Transverse colon (tissue), 4 donors: Measurements from ENCODE around the gene CPD. TPM values are rescaled to one million over a fixed set of nuclear protein-coding genes. Genes with fewer than 3 reads are reported as not detected.

ENCODE experiments used
- DNase-seq: peaks from one replicate; pipeline ENCODE4 v3.0.0-alpha.2; 2019
- H3K27ac ChIP-seq, 4 donors: fragments of 200-600 bp; sonication (generic); 2 replicates each; pipeline ENCODE4 v1.5.1; 2016 to 2018; ENCODE audit warnings: inconsistent platforms in 4 of 4
- H3K27me3 ChIP-seq: fragments of 200-600 bp; sonication (generic); 2 replicates; pipeline ENCODE4 v1.5.1; 2017; ENCODE audit warnings: inconsistent platforms
- H3K36me3 ChIP-seq, 4 donors: fragments of 200-600 bp; sonication (generic); 2 replicates each; pipeline ENCODE4 v1.5.1; 2017 to 2019; ENCODE audit warnings: inconsistent platforms in 4 of 4
- H3K4me1 ChIP-seq, 4 donors: fragments of 200-600 bp; sonication (generic); 2 replicates each; pipeline ENCODE4 v1.5.1; 2017 to 2020; ENCODE audit warnings: inconsistent platforms in 4 of 4
- H3K4me3 ChIP-seq, 4 donors: fragments of 200-600 bp; sonication (generic); 1 replicate in 1 of 4; 2 replicates in 3 of 4; pipeline versions ENCODE4 v1.5.1 to v1.6.1; 2017 to 2019; ENCODE audit warnings: inconsistent platforms in 4 of 4
- H3K9me3 ChIP-seq, 2 donors: fragments of 200-600 bp; sonication (generic); 2 replicates each; pipeline ENCODE4 v1.5.1; 2017 to 2019; ENCODE audit warnings: inconsistent platforms in 2 of 2
- CTCF ChIP-seq, 5 experiments: fragments of 200-600 bp in 3 of 5; fragments of 450-650 bp in 2 of 5; sonication (generic) in 3 of 5; IDR thresholded peaks; 1 replicate in 2 of 5; 2 replicates in 3 of 5; pipeline ENCODE4 v1.5.1; 2016 to 2017; ENCODE audit warnings: antibody characterized with exemption in 5 of 5, inconsistent platforms in 3 of 5, mild to moderate bottlenecking in 2 of 5, moderate library complexity in 1 of 5
- EP300 ChIP-seq: sonication (generic); formaldehyde crosslinking; IDR thresholded peaks from one replicate; pipeline ENCODE4 v1.6.1; 2017; ENCODE audit warnings: antibody characterized with exemption, low read depth
- POLR2A ChIP-seq: fragments of 450-650 bp; IDR thresholded peaks from one replicate; pipeline ENCODE4 v1.6.1; 2016; ENCODE audit warnings: antibody characterized with exemption, mild to moderate bottlenecking, moderate library complexity
- POLR2AphosphoS5 ChIP-seq, 3 donors: sonication (generic); formaldehyde crosslinking; IDR thresholded peaks; one replicate each; pipeline ENCODE4 v1.6.1; 2016; ENCODE audit warnings: antibody characterized with exemption in 3 of 3
- WGBS, 2 donors: methylation state at CpG; one replicate each; pipeline ENCODE4 v1.1.5; 2018; ENCODE audit warnings: low coverage in 1 of 2; 5-methylcytosine and 5-hydroxymethylcytosine counted together
- in situ Hi-C, 4 donors: fragments of 200-750 bp; cut with MboI; loops; one replicate each; pipeline versions ENCODE4 v1.15.0 to v1.15.1; 2017; ENCODE audit warnings: low sequenced_read_pairs in 3 of 4, low pct_ligation_motif_present in 1 of 4, low pct_unique_long_range_greater_than_20kb in 1 of 4
- intact Hi-C: fragments of 100-400 bp; cut with DNase I; formaldehyde crosslinking; loops from one replicate; pipeline ENCODE4 v1.15.1; 2023; ENCODE audit warnings: low total_unique reads
- total RNA-seq, 4 donors: library from RNA; depleted of rRNA; stranded (reverse); fragments of >200 nt; gene quantifications; one replicate each; pipeline ENCODE4 v1.1.0, GENCODE V29; 2016

CPD gene
- total RNA-seq, 4 donors from 2014 or later = 92.0 to 488 (median 105) TPM

GRCh38 chr17:30363715-30364202 lies 15.0 kb upstream of the CPD start:
- Histone ChIP-seq H3K4me1 (no peaks in the 10 kb centered on the region), H3K36me3 (no peaks in the 10 kb centered on the region), H3K27ac (no peak overlapping the region), H3K27me3 (no peaks in the 10 kb centered on the region), H3K4me3 (no peak overlapping the region), H3K9me3 (no peaks in the 10 kb centered on the region)
- in situ Hi-C loops (no loop called here), intact Hi-C loops (no loop called here)
- TF ChIP-seq CTCF (IDR thresholded peaks at IDR 0.05) (no peak), EP300 (no peak), POLR2AphosphoS5 (IDR thresholded peaks at IDR 0.05) (no peak), POLR2A (no peak)
- 74% methylated on average over 1 of the region's 1 CpG; no CpG with 5 or more reads in 1 of the 2 donors for WGBS, 2 donors
- peak; percentile 46 for DNase-seq

GRCh38 chr17:30366536-30366935 lies 12.2 kb upstream of the CPD start:
- in situ Hi-C loops = no loop called here
- Histone ChIP-seq H3K36me3 (no peaks in the 10 kb centered on the region), H3K27ac (no peak overlapping the region), H3K4me1 (peaks cover 0 to 8% (median 0%) of the 10 kb centered on the region in 4 donors), H3K9me3 (no peaks in the 10 kb centered on the region), H3K4me3 (no peak overlapping the region), H3K27me3 (no peaks in the 10 kb centered on the region)
- DNase-seq = no peak
- WGBS, 2 donors = 72 to 93% methylated on average over 2 to 3 of the region's 3 CpGs
- no peak for TF ChIP-seq CTCF (IDR thresholded peaks at IDR 0.05)
- TF ChIP-seq POLR2A = no peak
- no peak for TF ChIP-seq POLR2AphosphoS5 (IDR thresholded peaks at IDR 0.05)
- TF ChIP-seq EP300 = no peak
- intact Hi-C loops = no loop called here

GRCh38 chr17:30368912-30369720 lies 9.6 kb upstream of the CPD start:
- TF ChIP-seq POLR2AphosphoS5 (IDR thresholded peaks at IDR 0.05) (no peak), POLR2A (no peak), EP300 (no peak), CTCF (IDR thresholded peaks at IDR 0.05) (no peak)

GRCh38 chr17:30369995-30370394 lies 8.7 kb upstream of the CPD start:
- Histone ChIP-seq H3K36me3 (no peaks in the 10 kb centered on the region), H3K27ac (no peak overlapping the region), H3K27me3 (no peaks in the 10 kb centered on the region), H3K4me3 (no peak overlapping the region), H3K9me3 (no peaks in the 10 kb centered on the region), H3K4me1 (peaks cover 0 to 8% (median 0%) of the 10 kb centered on the region in 4 donors)
- no peak for TF ChIP-seq POLR2A
- TF ChIP-seq EP300 = no peak
- TF ChIP-seq CTCF (IDR thresholded peaks at IDR 0.05) = no peak
- in situ Hi-C loops (no loop called here), intact Hi-C loops (no loop called here)
- DNase-seq = no peak

More at GRCh38 chr17:30368912-30369720, 9.6 kb upstream of the CPD start:
- H3K27ac ChIP-seq = no peak overlapping the region
- intact Hi-C loops (no loop called here), in situ Hi-C loops (no loop called here)
- peaks cover 0 to 8% (median 0%) of the 10 kb centered on the region in 4 donors for H3K4me1 ChIP-seq
- WGBS, 2 donors = 76 to 82% methylated on average over 11 to 13 of the region's 13 CpGs
- no peaks in the 10 kb centered on the region for H3K9me3 ChIP-seq
- H3K36me3 ChIP-seq = no peaks in the 10 kb centered on the region
- no peaks in the 10 kb centered on the region for H3K27me3 ChIP-seq
- no peak for DNase-seq
- H3K4me3 ChIP-seq = no peak overlapping the region
